Activated CD4-positive, alpha-beta T cell treated with anti-CD3 and anti-CD28 coated beads, Interleukin-2, Interleukin-6, amounts not matched to agents 100 ng/mL and 50 ng/mL, durations not matched to agents 16 hours and 8 hours (primary cell): ENCODE results near the gene CLIC6.

Experiments used
- DNase-seq: peaks from one replicate; pipeline ENCODE4 v3.0.0-alpha.2; 2020

Gene CLIC6

GRCh38 chr21:34668803-34669148 is at the start of gene CLIC6:
CLIC6 (plus strand) TSS chr21:34668994; CDS start chr21:34669389, 395 bp downstream.
- DNase-seq = no peak

- no peak for DNase-seq
Observed at GRCh38 chr21:34619841-34620665, 48.7 kb upstream of the CLIC6 start.

GRCh38 chr21:34621434-34622350 is 47.1 kb upstream of the CLIC6 start:
- DNase-seq = no peak

GRCh38 chr21:34623516-34623915 is 45.3 kb upstream of the CLIC6 start:
- no peak for DNase-seq

- no peak for DNase-seq
Observed at GRCh38 chr21:34625030-34625593, 43.7 kb upstream of the CLIC6 start.

- DNase-seq = no peak
Observed at GRCh38 chr21:34626131-34626530, 42.7 kb upstream of the CLIC6 start.

GRCh38 chr21:34630536-34631143 is 38.2 kb upstream of the CLIC6 start:
- DNase-seq = peak; percentile 67

- no peak for DNase-seq
Observed at GRCh38 chr21:34632498-34632897, 36.3 kb upstream of the CLIC6 start.

- DNase-seq = no peak
Observed at GRCh38 chr21:34635307-34635706, 33.5 kb upstream of the CLIC6 start.

- no peak for DNase-seq
Observed at GRCh38 chr21:34636961-34637360, 31.8 kb upstream of the CLIC6 start.

GRCh38 chr21:34639250-34639649 is 29.5 kb upstream of the CLIC6 start:
- no peak for DNase-seq

- peak; percentile 78 for DNase-seq
Observed at GRCh38 chr21:34639882-34640788, 28.7 kb upstream of the CLIC6 start.

- DNase-seq = peak; percentile 46
Observed at GRCh38 chr21:34640858-34641257, 27.9 kb upstream of the CLIC6 start.

- DNase-seq = no peak
Observed at GRCh38 chr21:34642211-34643075, 26.4 kb upstream of the CLIC6 start.

GRCh38 chr21:34644825-34645224 is 24.0 kb upstream of the CLIC6 start:
- DNase-seq = no peak

GRCh38 chr21:34647555-34647954 is 21.2 kb upstream of the CLIC6 start:
- no peak for DNase-seq

GRCh38 chr21:34648739-34649297 is 20.0 kb upstream of the CLIC6 start:
- DNase-seq = no peak

GRCh38 chr21:34649400-34649799 is 19.4 kb upstream of the CLIC6 start:
- no peak for DNase-seq

- DNase-seq = no peak
Observed at GRCh38 chr21:34650861-34651431, 17.8 kb upstream of the CLIC6 start.

- no peak for DNase-seq
Observed at GRCh38 chr21:34651642-34652041, 17.2 kb upstream of the CLIC6 start.
